Neuronal stem cell (in vitro differentiated cells): ENCODE data around the gene GRIK5.

ENCODE experiments used
- DNase-seq: peaks from one replicate; pipeline ENCODE4 v3.0.0-alpha.2; 2013; ENCODE audit warnings: low spot score
- H2AFZ ChIP-seq: one replicate; pipeline ENCODE4 v1.6.1; 2013; ENCODE audit warnings: mild to moderate bottlenecking, low read length, inconsistent platforms
- H2AK5ac ChIP-seq: 2 replicates; pipeline ENCODE4 v1.6.1; 2013; ENCODE audit warnings: low read depth, mild to moderate bottlenecking, inconsistent platforms, low read length, moderate library complexity, mixed read lengths
- H2BK120ac ChIP-seq: 2 replicates; pipeline ENCODE4 v1.6.1; 2013; ENCODE audit warnings: low read depth, mild to moderate bottlenecking, inconsistent platforms, low read length, moderate library complexity, mixed read lengths
- H2BK12ac ChIP-seq: one replicate; pipeline ENCODE4 v1.6.1; 2013; ENCODE audit warnings: low read length, inconsistent platforms
- H2BK15ac ChIP-seq: 2 replicates; pipeline ENCODE4 v1.6.1; 2013; ENCODE audit warnings: mild to moderate bottlenecking, low read length, inconsistent platforms, mixed read lengths
- H2BK5ac ChIP-seq: one replicate; pipeline ENCODE4 v1.6.1; 2013; ENCODE audit warnings: inconsistent platforms, mild to moderate bottlenecking, low read length, moderate library complexity
- H3K14ac ChIP-seq: one replicate; pipeline ENCODE4 v1.6.1; 2013; ENCODE audit warnings: low read length, inconsistent platforms
- H3K18ac ChIP-seq: 2 replicates; pipeline ENCODE4 v1.6.1; 2013; ENCODE audit warnings: low read length, inconsistent platforms
- H3K23ac ChIP-seq: 2 replicates; pipeline ENCODE4 v1.6.1; 2013; ENCODE audit warnings: low read depth, mild to moderate bottlenecking, mixed read lengths, low read length, inconsistent platforms; ENCODE audit not compliant: poor library complexity
- H3K27ac ChIP-seq: replicated peaks from 3 replicates; pipeline ENCODE4 v1.5.1; 2013; ENCODE audit warnings: low read length, inconsistent platforms
- H3K27me3 ChIP-seq, 3 experiments: 2 replicates each; pipeline ENCODE4 v1.6.1; 2013; ENCODE audit warnings: low read length in 3 of 3, mild to moderate bottlenecking in 2 of 3, inconsistent platforms in 1 of 3, low read depth in 1 of 3, mixed read lengths in 1 of 3, moderate library complexity in 1 of 3; ENCODE audit not compliant: control insufficient read depth in 3 of 3, insufficient read depth in 3 of 3
- H3K36me3 ChIP-seq, 2 donors: replicated peaks in 1 of 2; 2 replicates each; pipeline ENCODE4 v1.6.1; 2013; ENCODE audit warnings: low read length in 2 of 2; ENCODE audit not compliant: control insufficient read depth in 2 of 2, insufficient read depth in 2 of 2
- H3K4ac ChIP-seq: 2 replicates; pipeline ENCODE4 v1.6.1; 2013; ENCODE audit warnings: inconsistent platforms, mild to moderate bottlenecking, low read length, moderate library complexity
- H3K4me1 ChIP-seq, 2 donors: 1 replicate in 1 of 2; 2 replicates in 1 of 2; pipeline ENCODE4 v1.6.1; 2013; ENCODE audit warnings: low read length in 2 of 2, low read depth in 1 of 2; ENCODE audit not compliant: control insufficient read depth in 2 of 2, insufficient read depth in 1 of 2
- H3K4me2 ChIP-seq: one replicate; pipeline ENCODE4 v1.6.1; 2013; ENCODE audit warnings: mild to moderate bottlenecking, low read length, inconsistent platforms; ENCODE audit not compliant: insufficient read depth, poor library complexity, severe bottlenecking
- H3K4me3 ChIP-seq, 2 donors: 2 replicates each; pipeline ENCODE4 v1.5.1; 2013; ENCODE audit warnings: low read length in 2 of 2, mild to moderate bottlenecking in 2 of 2, inconsistent platforms in 1 of 2, moderate library complexity in 1 of 2
- H3K79me1 ChIP-seq: one replicate; pipeline ENCODE4 v1.6.1; 2013; ENCODE audit warnings: low read depth, mild to moderate bottlenecking, inconsistent platforms, low read length, moderate library complexity
- H3K9ac ChIP-seq: one replicate; pipeline ENCODE4 v1.6.1; 2013; ENCODE audit warnings: mild to moderate bottlenecking, low read depth, low read length, inconsistent platforms; ENCODE audit not compliant: poor library complexity
- H3K9me3 ChIP-seq, 2 donors: replicated peaks in 1 of 2; 2 replicates each; pipeline versions ENCODE3 to v1.6.1; 2013; ENCODE audit warnings: low read length in 2 of 2, mild to moderate bottlenecking in 2 of 2, inconsistent platforms in 1 of 2, low read depth in 1 of 2, mixed read lengths in 1 of 2, moderate library complexity in 1 of 2; ENCODE audit not compliant: control insufficient read depth in 2 of 2, insufficient read depth in 1 of 2
- H4K8ac ChIP-seq: one replicate; pipeline ENCODE4 v1.6.1; 2013; ENCODE audit warnings: low read depth, mild to moderate bottlenecking, inconsistent platforms, low read length, moderate library complexity
- H4K91ac ChIP-seq: one replicate; pipeline ENCODE4 v1.6.1; 2013; ENCODE audit warnings: low read length, low read depth, mild to moderate bottlenecking, inconsistent platforms; ENCODE audit not compliant: poor library complexity
- WGBS, 2 donors: extraction: QIAGEN DNeasy Blood & Tissue Kit; methylation state at CpG; one replicate each; pipeline ENCODE4 v1.1.7; 2013; ENCODE audit warnings: missing lambda C conversion rate in 2 of 2, mixed read lengths in 1 of 2; ENCODE audit not compliant: insufficient read length in 2 of 2, insufficient replicate concordance in 1 of 2; ENCODE audit errors: extremely low coverage in 2 of 2; 5-methylcytosine and 5-hydroxymethylcytosine counted together

The GRIK5 gene

DNA sequence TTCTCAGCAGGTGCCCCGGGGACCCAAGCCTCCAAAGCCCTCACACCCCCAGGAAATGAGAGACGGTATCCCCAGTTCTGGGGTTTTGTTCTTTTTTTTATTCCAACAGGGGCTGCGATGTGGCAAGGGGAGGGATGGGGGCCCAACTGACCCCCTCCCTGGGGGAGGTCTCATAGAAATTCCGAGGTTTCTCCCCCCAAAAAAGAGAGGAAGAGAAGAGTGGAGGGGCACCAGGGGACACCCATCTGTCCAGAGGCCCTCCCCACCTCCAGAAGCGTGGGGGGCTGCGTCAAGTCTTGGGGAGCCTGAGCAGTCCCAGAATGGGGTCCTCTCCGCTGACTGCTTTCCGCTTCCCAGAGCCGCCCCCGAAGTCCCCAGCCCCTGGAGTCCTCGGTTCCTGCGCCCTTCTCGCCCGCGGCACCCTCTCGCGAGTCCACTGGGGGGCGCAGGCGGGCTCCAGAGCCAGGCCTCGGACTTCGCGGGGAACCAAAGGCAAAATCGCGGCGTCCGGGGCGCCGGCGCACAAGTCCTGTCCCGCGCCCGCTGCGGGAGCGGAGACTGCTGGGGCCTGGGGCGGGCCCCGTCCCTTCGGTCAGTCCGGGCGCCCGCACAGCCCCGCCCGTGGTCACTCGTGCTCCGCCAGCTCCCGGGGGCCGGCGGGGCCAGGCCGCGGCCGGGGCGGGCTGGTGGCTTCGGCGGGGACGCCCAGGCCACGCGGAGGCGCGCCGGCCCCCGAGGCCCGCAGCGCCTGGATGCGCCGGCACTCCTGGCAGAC lies 71.6 kb downstream of the GRIK5 start:
- no peaks in the 10 kb centered on the region for H3K36me3 ChIP-seq
- no peak overlapping the region for H3K14ac ChIP-seq
- no peak overlapping the region for H3K27ac ChIP-seq
- H2AK5ac ChIP-seq: no peak overlapping the region
- H3K4ac ChIP-seq: no peak overlapping the region
- no peaks in the 10 kb centered on the region for H3K9me3 ChIP-seq
- DNase-seq: peak; percentile 66
- H2BK5ac ChIP-seq: peak overlapping the region; percentile 67
- WGBS, 2 donors: no CpG with 5 or more reads among the region's 64 CpGs
- H3K18ac ChIP-seq: no peak overlapping the region
- H3K23ac ChIP-seq: peak overlapping the region; percentile 60
- H3K79me1 ChIP-seq: no peaks in the 10 kb centered on the region
- peak overlapping the region; percentile 65 for H3K4me2 ChIP-seq
- H4K8ac ChIP-seq: no peak overlapping the region
- peaks cover 9 to 62% (median 55%) of the 10 kb centered on the region in 3 experiments for H3K27me3 ChIP-seq
- no peak overlapping the region for H4K91ac ChIP-seq
- no peak overlapping the region for H2BK12ac ChIP-seq
- no peak overlapping the region for H3K9ac ChIP-seq
- H2BK15ac ChIP-seq: no peak overlapping the region
- no peak overlapping the region for H2BK120ac ChIP-seq
- H3K4me1 ChIP-seq: peaks cover 15 to 39% of the 10 kb centered on the region in 2 donors
- H2AFZ ChIP-seq: peak overlapping the region; percentile 79
- peak overlapping the region in 1 of 2 donors; percentile 24 for H3K4me3 ChIP-seq

DNA sequence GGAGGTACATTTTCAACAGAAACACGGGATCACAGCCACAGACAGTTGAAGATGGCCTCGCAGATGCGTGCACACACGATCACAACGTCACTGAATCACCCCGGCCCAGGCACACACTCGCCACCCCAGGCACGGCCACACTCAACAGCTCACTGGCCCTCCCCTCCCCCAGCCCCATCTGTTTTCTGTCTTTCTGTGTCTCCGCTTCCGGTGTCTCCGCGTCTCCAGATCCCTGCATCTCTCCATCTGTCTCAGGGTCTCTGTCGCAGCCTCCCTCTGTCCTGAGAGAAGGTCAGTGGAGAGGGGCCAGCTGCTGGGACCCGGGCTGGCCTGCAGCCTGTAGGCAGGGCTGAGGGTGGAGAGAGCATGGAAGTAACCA lies 72.2 kb downstream of the GRIK5 start:
- Histone ChIP-seq H3K4me3 (peak overlapping the region in 1 of 2 donors; percentile 26), H2BK15ac (no peak overlapping the region), H3K9ac (no peak overlapping the region), H4K91ac (no peak overlapping the region), H3K18ac (no peak overlapping the region), H2AK5ac (no peak overlapping the region), H2BK5ac (peak overlapping the region; percentile 67), H2BK120ac (no peak overlapping the region), H3K4ac (no peak overlapping the region), H4K8ac (no peak overlapping the region), H3K27ac (no peak overlapping the region), H3K23ac (peak overlapping the region; percentile 60), H3K27me3 (peaks cover 9 to 66% (median 53%) of the 10 kb centered on the region in 3 experiments), H3K14ac (no peak overlapping the region), H3K4me2 (no peak overlapping the region), H2AFZ (peak overlapping the region; percentile 68), H3K4me1 (peaks cover 19 to 43% of the 10 kb centered on the region in 2 donors), H2BK12ac (no peak overlapping the region), H3K9me3 (no peaks in the 10 kb centered on the region), H3K79me1 (no peaks in the 10 kb centered on the region), H3K36me3 (no peaks in the 10 kb centered on the region)
- no peak for DNase-seq
- no CpG with 5 or more reads among the region's 14 CpGs for WGBS, 2 donors

DNA sequence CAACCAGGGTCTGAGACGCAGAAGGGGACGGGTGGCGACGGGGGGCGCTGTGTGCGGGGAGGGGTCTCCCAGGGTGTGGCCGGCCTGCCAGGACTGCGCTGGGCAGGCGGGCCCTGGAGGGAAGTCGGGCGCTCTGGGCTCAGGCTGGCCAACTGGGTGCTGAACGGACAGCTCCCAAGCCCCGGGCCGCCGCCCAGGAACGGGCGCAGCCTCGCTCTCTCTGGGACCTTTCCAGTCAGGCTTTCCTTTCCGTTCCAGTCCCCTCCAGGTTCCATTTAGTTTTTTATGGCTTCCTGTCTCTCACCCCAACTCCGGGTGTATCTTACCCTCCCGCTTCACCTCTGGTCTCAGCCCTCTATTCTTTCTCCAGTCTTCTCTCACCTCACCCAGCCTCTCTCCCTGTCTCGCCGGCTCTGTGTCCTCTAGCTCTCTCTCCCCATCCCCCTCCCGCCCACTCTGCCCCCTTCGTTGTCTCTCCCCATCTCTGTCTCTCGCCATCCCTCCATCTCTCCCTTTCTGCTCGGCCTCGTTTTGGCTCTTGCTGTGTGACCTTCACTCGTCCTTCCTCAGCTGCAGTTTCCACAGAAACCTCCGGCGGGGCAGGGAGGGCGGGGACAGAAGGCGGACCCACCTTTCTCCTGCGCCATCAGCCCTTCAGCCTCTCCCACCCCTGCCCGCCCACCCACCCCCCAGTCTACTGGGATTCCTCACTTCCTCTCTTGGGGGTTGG lies 72.7 kb downstream of the GRIK5 start:
- peaks cover 9 to 66% (median 49%) of the 10 kb centered on the region in 3 experiments for H3K27me3 ChIP-seq
- no CpG with 5 or more reads among the region's 35 CpGs for WGBS, 2 donors

More for the DNA sequence above, 72.7 kb downstream of the GRIK5 start:
- no peak overlapping the region for H3K18ac ChIP-seq
- H3K27ac ChIP-seq: no peak overlapping the region
- H2AK5ac ChIP-seq: no peak overlapping the region
- no peaks in the 10 kb centered on the region for H3K36me3 ChIP-seq
- no peaks in the 10 kb centered on the region for H3K9me3 ChIP-seq
- peaks cover 19 to 48% of the 10 kb centered on the region in 2 donors for H3K4me1 ChIP-seq
- peak; percentile 69 for DNase-seq
- no peak overlapping the region for H4K91ac ChIP-seq
- H2BK5ac ChIP-seq: peak overlapping the region; percentile 67
- H3K4me2 ChIP-seq: no peak overlapping the region
- H2BK12ac ChIP-seq: no peak overlapping the region
- no peaks in the 10 kb centered on the region for H3K79me1 ChIP-seq
- peak overlapping the region; percentile 15 for H2AFZ ChIP-seq
- H3K23ac ChIP-seq: no peak overlapping the region
- no peak overlapping the region for H2BK15ac ChIP-seq
- H3K4ac ChIP-seq: no peak overlapping the region
- H4K8ac ChIP-seq: no peak overlapping the region
- H3K9ac ChIP-seq: no peak overlapping the region
- H2BK120ac ChIP-seq: no peak overlapping the region
- no peak overlapping the region for H3K4me3 ChIP-seq
- no peak overlapping the region for H3K14ac ChIP-seq
